HG03108 (cell line): ENCODE measurements around the gene EVA1A.

Experiments
- ATAC-seq: cut with Tn5 transposase; IDR thresholded peaks from one replicate; pipeline ENCODE4 v1.9.1; 2021; ENCODE audit warnings: moderate library complexity; ENCODE audit not compliant: unreplicated experiment

Gene EVA1A, protein sequence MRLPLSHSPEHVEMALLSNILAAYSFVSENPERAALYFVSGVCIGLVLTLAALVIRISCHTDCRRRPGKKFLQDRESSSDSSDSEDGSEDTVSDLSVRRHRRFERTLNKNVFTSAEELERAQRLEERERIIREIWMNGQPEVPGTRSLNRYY

DNA sequence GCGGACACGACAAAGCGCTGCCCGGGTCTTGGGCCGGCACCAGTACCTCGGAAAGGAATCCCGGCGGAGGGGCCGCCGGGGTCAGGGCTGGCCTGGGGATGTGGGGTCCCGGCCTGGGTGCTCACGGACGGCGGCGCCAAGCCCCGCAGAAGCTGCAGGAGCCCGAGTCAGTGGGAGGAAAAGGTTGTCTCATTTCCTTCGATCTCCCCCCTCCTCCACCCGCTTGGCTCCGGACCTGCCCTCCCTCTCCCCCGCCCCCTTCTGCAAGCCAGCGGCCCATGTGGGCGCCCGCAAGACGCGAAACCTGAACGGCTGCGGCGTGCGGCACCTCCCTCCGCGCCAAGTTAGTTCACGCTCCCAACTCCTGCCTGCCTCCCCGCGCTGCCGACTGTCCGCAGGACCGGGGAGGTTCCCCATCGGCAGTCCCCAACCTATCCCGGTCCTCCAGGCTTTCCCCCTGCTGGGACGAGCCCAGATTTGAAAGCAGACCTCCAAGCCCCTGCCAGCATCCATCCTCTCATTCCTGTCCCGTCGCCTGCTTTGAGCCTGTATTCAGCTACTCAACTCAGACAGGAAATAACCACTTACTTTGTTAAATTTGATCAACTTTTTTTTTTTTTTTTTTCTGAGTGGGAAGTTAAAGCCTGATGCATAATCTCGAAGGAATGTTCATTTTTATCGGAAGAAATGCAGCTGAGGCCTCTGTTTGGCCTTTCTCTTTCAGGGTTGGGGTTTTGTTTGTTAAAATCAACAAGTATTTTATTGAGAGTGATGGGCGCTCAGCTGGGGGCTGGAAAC lies at the start of gene EVA1A:
Gene EVA1A (minus strand): TSS at position 172 of the 798 bp plus-strand sequence. CDS start 42,799 bp downstream, outside the sequence.
- ATAC-seq, result no peak

DNA sequence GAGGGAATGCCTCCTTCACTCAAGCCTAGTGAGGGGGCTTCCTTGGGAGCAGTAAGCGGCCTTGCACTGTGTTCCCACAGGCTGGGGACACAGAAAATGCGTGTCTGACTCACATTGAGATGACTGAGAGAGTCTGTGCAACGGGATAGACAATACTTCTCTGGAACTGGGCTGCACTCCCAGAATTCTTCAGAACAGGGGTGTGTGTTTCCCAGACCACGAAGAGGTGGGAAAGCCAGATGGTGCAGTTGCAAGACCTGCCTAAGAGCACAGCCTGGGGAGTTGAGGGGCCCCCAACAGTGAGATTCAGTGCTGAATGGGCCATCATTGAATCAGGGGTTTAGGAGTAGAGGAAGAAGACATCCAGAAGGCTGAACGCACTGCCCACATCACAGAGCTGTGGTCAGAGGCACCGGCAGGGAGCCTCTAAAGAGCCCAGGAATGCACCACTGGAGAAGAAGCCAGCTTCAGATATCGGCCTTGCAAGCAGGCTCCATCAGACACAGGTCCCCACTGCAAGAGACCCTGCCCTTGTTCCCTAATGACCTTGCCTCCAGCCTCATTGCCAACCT lies 49.3 kb upstream of the EVA1A start:
- no peak for ATAC-seq

DNA sequence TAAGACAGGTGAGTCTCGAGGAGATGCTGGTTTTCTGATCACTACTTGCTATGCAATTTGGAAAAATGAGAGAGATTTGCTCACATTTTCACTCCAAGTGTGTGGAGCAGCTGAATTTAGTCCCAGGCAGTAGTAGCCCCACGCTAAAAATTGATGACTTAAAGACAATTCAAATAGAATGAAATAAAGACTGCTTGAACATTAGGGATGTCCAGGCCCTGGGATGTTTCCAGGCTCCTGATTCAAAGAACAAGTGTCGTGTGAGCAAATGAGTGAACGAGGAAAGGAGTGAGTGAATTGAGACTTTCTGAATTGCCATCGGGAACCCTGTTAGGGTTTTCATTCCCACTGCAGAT lies 48.6 kb upstream of the EVA1A start:
- no peak for ATAC-seq

DNA sequence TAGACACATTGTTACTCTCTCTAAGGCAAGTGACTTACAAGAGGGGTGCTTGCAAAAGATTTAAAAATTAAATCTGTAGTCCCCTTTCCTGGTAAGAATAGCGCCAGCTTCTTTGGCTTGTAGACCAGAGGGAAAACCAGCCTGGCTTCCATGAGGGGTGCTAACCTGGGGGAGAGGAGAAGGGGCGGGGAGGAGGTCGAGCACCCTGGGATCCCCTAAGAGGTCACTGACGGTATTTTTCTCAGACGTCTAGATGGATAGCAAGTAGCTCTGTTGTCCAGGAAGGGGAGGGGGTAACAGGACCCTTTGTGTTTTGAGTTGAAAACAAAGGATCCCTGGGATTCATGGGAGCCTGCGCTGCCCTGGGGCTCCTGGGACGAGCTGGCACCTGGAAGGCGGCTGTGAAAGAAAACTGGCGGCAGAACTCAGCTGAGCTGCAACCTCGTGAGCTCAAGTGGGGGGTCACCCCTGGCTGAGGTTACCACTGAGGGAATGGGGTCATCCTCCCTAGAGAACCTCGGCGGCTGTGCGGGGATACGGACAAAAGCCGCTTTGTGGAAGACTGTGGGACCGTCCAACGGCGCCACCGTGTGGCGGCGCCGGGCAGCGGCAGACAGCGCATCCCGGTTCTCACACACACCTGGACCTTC lies 48.1 kb upstream of the EVA1A start:
- peak; percentile 74 for ATAC-seq

DNA sequence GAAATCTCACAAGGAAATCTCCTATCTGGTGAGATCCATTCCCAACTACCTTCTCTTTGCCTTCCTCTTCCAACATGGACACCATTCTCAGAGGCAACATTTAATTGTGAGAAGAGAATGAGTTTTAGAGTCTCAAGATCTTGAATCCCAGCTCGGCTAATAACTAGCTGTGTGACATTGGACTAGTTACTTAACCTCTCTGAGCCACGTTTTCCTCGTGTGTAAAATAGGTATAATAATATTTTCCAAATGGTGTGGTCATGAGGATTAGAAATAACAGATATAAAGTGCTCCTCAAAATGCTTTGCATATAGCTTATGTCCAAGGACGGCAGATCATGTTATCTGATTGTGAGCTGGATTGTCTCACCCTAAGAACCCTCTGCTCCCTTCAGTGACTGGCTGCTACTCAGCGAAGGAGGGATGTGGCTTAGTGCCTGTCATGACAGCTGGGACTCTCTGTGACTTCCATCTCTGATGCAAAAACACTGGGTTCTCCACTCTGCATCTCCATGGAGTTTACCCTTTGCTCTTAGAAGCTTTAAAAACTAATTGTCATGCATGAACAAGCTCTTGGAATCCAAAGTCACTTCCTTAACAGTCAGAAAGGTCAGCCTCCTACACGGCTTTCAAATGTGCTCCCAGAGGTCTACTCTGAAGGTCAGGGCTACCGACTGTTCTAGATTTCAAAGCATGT lies 47.4 kb upstream of the EVA1A start:
- ATAC-seq, result no peak

DNA sequence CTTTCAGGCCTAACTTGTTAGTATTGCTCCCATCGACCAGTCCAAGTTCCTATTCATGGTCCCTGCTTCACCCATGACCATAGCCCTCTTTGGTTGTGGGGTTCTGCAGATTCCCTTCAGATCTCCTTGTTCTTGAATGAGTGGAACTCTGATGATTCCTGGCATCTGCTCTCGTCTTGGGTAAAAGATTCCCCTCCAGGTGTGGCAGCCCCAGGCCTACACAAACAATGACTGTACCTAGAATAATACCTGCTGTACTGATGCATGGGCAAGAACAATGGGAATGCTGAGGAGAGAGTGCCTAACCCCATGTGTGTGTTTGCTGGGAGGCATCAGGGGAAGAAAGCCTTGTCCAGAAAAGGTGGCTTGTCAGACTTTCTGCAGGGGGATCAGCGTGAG lies 46.7 kb upstream of the EVA1A start:
- no peak for ATAC-seq

DNA sequence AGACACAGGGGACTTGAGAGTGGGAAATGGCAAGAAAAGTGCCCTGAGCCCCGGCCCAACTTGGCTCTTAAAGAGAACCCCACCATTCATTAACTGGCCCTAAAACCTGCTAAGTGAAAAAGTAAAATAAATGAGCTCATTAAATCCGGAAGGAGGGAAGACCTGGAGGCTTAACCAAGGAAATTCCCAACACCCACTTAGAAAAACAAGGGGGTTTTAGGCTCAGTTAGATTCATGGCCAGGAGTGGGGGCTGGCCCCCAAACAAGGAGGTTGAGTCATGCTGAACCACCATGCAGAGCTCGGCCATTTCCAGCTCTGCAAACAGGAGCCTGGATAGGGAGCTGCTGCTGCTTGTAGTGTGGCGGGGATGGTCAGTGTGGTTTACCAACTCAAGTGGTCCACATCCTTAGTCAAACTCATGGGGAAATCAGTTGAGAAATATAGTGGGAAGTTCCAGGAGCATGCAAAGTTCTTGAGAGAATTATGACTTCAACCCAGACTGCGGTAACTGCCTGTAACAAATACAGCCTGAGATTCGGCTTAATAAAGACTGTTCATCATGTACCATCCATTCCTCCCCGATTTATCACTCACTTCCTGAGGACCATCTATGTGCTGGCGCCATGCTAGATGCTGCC lies 46.1 kb upstream of the EVA1A start:
- no peak for ATAC-seq

DNA sequence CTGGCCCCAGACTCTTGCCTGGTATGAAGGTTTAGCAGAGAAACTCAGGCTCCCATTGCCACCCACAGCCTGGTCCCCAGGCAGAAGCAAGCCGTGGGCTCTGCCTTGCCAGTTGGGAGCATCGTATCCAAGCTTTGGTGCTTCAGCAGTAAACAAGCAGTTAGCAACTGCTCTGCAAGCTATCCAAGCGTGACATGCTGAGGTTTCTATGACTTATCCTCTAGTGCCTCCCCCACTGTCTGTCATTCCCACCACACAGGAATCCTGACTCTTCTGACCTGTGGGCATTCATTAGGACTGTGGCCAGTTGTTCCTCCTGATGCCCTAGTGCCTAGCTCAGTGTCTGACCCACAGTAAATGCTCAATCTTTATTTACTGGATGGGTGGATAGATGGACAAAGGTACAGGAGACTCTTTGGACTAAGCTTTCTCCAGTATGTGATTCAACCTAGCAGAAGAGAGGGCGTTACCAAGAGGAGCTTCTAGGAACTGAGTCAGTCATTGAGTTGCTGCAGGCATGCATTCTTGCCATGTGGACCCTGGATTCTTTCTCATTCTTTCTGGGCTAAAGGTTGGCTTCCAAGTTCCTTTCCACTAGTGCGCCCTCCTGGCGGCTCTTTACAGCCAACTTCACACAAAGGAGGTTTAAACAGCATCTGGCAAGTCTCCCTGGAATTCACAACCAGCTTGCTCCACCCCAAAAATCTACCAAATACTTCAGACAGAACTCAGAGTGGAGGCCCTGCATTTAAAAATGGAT lies 45.2 kb upstream of the EVA1A start:
- ATAC-seq, result no peak

DNA sequence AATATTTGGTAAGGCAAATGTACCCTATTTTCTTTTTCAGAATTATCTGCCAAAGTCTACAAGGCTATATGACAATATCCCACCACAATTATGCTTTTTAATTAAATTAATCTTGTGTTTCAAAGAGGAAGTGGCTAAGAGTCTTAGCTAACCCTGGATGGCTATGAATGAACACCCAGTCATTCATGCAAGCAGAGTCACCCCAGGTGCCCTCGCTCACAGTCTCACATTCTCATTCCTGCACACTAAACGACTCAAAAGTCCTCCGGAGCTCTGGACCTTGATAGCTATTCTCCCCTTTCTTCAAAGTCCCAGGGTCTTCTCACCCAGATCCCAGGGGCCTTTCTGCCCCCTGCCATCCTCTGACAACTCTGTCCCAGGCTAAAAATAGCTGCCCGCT lies 43.7 kb upstream of the EVA1A start:
- ATAC-seq, result no peak

DNA sequence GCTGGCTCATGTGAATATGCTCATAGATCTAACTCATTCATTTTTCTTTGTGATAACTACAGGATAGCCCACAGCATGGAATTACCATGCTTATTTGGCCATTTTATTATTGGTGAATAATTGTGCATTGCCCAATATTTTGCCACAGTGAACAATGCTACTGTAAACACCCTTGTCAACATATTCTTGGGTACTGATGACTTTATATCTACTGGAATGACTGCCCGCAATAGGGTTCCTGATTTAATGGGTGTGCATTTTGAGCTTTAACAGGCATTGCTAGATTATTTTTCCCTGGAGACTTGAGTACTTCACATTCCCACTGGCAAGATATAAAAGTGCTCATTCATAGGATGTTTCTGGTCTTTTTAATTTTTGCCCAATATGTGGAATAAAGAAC lies 42.7 kb upstream of the EVA1A start:
- no peak for ATAC-seq

DNA sequence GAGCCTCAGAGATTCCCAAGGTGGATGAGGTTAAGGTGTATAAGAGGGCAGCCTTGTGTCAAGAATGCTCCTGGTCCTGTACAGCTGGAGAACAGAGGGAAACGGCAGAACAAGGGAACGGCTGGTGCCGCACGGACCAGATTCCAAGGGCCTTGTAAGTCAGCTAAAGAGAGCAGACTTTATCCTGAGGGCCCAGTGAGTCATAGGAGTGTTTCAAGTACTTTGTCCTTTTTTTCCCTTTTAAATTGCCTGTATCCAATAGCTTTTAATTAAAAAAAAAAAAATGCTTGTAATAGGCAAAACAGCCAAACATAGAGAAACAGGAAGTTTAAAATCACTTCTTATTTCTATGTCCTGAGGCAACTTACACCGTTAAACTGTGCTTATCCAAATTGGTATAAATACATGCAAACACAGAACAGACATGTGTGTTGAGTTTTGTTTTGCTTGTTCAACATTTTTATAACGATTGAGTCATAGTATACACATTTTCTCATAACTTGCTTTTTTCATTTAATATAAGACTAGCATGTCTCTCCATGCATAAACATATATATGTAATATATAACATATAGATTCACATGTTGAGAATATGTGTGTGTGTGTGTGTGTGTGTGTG lies 42.1 kb upstream of the EVA1A start:
- ATAC-seq, result no peak

DNA sequence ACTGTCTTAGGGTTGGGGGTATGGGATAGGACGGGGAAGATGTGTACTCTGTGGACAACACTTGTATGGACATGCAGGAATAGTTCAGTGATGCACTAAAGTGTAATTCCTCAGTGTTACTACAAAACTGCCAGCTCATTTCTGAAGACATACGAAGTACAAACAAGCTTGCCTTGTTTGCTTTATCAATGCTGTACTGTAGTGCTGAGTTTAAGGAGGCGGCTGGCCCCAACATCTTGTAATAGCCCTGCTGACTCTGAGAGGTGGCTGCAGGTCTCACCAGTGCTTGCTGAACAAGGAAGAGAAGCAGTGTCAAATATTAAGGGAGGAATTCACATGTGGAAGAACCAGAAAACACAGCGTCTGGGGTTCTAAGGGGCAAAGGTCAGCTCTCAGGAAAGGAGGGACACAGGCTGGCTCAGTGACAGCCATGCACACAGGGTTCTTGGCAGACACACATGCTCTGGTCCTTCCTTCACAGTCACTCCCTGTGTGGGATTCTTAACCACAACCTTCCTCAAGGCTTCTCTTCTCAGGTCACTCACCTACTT lies 39.8 kb upstream of the EVA1A start:
- ATAC-seq, result no peak

DNA sequence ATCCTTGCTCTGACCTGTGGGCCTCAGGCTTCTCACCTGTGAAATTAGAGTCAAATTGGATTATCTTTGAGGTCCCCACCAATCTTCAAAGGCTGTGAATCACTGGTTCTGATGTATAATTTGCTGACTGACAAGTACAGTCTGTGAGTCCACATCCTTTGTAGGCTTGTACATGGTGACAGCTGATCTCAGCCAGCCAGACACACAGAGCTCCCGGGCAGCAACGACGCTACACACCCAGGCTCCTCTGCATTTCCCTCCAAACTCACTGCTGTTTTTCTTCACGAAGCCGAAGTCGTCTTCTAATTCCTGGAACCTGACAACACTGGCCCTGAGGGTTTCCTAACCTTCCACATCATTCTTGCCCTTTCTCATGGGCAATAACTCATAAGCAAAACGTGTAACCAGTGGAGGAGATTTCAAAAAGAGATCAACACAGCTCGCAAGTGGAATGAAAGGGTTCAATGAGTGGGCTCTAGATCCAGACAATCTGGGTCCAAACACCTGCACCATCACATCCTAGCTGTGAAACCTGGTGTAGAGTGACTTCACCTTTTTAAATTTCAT lies 37.9 kb upstream of the EVA1A start:
- ATAC-seq, result no peak

DNA sequence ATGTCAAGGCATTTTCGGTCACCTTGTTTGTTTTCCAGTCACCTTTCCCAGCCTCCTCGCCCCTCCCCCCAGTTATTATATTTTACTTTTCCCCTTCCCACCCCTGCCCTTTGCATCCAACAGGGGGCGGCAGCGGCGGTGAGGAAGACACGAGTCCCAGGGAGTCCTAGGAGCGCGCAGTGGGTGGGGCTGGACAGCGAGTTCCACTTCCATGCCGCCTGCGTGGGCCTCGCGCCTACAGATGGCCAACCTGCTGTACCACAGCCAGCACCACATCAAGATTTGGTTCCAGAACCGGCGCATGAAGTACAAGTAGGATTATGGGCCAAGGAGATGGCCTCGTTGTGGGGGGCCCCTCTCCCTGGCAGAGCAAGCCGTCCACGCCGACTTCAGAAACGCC lies 37.2 kb upstream of the EVA1A start:
- no peak for ATAC-seq

DNA sequence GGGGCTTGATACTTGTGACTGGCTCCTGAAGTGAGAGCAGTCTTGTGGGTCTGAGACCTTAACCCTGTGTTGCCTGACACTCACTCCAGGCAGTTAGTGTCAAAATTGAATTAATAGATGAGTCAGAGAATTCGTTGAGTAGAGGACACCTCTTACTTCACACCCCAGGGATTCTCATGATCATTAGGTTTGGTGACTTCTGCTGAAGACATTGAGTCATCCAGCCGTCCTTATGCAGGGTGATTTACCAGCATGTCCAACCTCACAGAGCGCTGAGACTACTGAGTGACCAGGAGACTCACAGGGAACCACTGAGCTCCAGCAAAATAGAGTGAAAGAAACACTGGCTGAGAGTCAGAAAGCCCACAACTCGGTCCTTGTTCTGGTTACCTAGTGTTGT lies 36.0 kb upstream of the EVA1A start:
- ATAC-seq, result no peak

DNA sequence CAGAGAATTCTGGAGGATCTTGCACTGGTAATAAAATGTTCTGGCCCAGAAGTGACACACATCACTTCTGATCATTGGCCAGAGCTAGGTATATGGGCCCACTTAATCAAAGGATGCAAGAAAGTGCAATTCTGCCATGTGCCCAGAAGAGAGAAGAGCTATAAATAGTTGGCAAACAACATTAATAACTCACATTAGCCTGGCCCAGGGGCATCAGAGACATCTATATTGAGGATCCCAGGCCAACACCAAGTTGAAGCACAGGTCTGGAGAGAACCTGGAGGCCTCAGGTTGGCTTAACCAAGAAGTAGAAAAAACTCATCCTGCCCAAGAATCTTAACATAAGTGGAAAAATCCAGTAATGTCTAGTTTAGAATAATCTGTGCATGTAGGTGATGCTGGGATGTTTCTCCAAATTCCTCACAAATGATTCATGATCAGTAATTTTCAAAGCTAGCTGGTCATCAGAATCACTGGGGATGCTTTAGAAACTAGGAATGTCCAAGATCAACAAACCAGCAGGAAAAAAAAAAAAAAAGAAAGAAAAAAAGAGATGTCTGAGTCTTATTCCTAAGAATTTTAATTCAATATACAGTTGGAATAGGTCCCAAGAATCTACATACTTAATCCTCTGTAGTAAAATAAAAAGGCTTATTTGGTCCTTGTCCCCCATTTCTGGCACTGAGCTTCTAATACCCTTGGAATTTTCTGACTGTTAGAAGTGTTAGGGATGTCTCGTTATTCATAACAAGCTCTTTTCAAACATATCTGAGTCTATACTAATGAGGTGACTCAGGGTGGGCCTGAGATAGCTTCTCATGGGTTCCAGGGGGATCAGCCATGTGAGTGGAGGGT lies 35.0 kb upstream of the EVA1A start:
- ATAC-seq, result no peak

DNA sequence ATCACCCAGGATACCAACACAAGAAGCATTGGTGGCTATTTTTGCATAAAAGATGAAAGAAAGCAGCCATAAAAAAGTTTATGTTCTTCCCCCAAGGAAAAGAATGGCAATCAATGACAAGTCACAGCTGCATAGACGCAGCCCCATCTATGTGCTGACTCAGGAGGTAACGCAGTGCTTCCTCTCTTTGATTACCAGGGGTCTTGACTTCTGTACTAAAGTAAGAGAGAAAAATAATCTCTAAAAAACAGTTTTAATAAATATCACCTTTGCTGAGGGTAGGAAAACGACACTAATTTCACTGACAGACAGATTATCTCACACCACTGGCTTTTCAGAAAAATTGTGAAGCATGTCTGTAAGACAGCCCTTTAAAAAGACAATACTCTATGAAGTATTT lies 33.9 kb upstream of the EVA1A start:
- no peak for ATAC-seq

DNA sequence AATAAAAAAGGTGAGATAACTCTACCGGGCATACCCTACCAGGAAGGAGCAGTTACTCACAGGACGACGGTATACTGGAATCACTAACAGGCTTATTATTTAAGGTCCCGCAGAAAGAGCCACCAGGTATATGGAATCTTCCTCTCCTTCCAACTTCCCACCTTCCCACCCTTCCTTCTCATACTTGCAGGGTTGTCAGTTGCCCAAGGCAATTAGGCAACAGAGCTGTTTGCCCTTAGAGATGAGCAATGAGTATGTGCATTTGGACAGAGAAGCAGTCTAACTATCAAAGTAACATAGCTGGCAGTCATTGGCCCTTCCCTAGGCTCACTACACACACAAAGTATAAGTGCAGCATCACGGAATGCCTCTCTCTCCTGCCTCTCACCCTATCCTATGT lies 32.1 kb upstream of the EVA1A start:
- ATAC-seq, result no peak
